Measurements from ENCODE around the gene GLRX5. TPM values are rescaled to one million over a fixed set of nuclear protein-coding genes. Genes with fewer than 3 reads are reported as not detected.
A peak's percentile ranks its signal among the peaks of the same experiment; 100 is the strongest.

GLRX5 gene
- total RNA-seq, 1 donor from 2014 or later: 24.6 TPM

DNA sequence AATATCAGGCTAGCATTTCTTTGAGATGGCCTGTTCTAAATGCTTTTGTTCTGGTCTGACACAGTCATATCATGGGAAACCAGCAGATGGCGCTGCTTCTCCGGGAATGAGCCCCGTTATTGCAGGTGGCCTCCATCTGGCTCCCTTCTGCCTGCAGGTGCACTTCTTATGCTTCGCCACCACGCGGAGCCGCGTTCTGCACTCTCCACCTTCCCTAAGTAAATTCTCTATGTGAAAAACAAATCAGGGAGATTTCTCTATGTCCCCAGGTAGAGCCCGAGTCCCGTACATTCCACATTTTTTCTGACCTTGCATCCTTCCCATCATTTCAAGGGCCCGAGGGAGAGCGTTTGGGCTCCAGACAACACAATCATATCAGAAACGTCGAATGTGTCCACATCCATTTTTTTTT is 26.2 kb downstream of the GLRX5 start:
- H3K36me3 ChIP-seq: no peaks in the 10 kb centered on the region
- H3K4me1 ChIP-seq: no peaks in the 10 kb centered on the region
- no peaks in the 10 kb centered on the region for H3K9me3 ChIP-seq
- intact Hi-C loops (cut with DNase I): loop anchor here (1.0 to 10.0 kb wide), 4 partner anchors 214 to 716 kb away; no protein-coding TSS in a partner anchor
- H3K27ac ChIP-seq: no peak overlapping the region
- H3K4me3 ChIP-seq: no peak overlapping the region
- TF ChIP-seq, protein P1, sequence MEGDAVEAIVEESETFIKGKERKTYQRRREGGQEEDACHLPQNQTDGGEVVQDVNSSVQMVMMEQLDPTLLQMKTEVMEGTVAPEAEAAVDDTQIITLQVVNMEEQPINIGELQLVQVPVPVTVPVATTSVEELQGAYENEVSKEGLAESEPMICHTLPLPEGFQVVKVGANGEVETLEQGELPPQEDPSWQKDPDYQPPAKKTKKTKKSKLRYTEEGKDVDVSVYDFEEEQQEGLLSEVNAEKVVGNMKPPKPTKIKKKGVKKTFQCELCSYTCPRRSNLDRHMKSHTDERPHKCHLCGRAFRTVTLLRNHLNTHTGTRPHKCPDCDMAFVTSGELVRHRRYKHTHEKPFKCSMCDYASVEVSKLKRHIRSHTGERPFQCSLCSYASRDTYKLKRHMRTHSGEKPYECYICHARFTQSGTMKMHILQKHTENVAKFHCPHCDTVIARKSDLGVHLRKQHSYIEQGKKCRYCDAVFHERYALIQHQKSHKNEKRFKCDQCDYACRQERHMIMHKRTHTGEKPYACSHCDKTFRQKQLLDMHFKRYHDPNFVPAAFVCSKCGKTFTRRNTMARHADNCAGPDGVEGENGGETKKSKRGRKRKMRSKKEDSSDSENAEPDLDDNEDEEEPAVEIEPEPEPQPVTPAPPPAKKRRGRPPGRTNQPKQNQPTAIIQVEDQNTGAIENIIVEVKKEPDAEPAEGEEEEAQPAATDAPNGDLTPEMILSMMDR (IDR thresholded peaks at IDR 0.05): peak; percentile 80 to 88 (median 88)
- DNase-seq (ENCODE audit: low spot score in 2 of 2): peak in 1 of 2 donors; percentile 89
- no peaks in the 10 kb centered on the region for H3K27me3 ChIP-seq

DNA sequence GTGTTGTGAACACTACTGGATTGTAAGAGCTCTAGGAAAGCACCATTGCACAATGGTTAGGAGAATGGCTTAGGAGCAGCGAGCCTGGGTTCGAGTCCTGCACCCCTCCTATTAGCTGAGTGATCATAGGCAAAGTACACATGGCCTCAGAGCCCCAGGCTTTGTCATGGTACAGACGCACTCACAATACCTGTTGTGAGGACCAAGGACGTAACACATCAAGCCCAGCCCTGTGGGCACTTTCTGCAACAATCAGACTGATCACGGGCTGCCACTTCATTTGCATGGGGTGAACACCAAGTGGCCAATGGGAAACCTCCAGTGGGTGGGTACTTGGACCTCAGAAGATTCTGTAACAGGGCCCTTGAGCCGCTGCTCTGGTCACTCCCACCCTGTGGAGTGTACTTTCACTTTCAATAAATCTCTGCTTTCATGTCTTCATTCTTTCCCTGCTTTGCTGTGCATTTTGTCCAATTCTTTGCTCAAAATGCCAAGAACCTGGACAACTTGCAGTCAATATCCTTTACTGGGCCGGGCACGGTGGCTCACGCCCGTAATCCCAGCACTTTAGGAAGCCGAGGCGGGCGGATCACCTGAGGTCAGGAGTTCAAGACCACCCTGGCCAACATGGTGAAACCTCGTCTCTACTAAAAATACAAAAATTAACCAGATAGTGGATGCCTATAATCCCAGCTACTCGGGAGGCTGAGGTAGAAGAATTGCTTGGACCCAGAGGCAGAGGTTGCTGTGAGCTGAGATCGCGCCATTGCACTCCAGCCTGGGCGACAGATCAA is 28.2 kb downstream of the GLRX5 start:
- H3K4me3 ChIP-seq: peak overlapping the region in 1 of 2 donors; percentile 23
- no peaks in the 10 kb centered on the region for H3K4me1 ChIP-seq
- no peak for DNase-seq (ENCODE audit: low spot score in 2 of 2)
- intact Hi-C loops (cut with DNase I): loop anchor here (5.0 to 10.0 kb wide), 2 partner anchors 532 to 714 kb away; no protein-coding TSS in a partner anchor
- TF ChIP-seq, protein P1 (IDR thresholded peaks at IDR 0.05): no peak
- no peaks in the 10 kb centered on the region for H3K9me3 ChIP-seq
- no peak overlapping the region for H3K27ac ChIP-seq
- no peaks in the 10 kb centered on the region for H3K36me3 ChIP-seq
- no peaks in the 10 kb centered on the region for H3K27me3 ChIP-seq

DNA sequence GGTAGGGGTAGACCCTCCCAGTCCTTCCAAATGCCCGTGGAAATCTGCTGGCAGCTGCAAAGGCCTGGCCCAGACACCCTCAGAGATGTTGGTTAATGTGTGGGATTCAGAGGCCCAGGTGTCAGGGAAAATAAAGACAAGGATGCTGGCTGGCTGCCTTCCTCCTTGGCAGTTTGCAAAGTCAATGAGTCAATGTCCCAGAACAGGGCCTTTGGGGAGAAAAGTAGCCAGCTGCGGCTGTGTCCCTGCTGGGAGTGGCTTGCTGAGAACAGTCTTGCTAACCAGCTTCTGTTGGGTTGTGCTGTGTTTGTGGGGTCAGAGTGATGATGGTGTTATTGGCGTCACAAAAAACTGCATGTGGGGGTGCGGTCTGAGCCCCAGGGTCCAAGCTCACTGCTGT is 29.2 kb downstream of the GLRX5 start:
- TF ChIP-seq, protein P1 (IDR thresholded peaks at IDR 0.05): no peak
- H3K27ac ChIP-seq: no peak overlapping the region
- H3K9me3 ChIP-seq: no peaks in the 10 kb centered on the region
- DNase-seq (ENCODE audit: low spot score in 2 of 2): no peak
- H3K4me1 ChIP-seq: no peaks in the 10 kb centered on the region
- no peaks in the 10 kb centered on the region for H3K27me3 ChIP-seq
- no peaks in the 10 kb centered on the region for H3K36me3 ChIP-seq
- intact Hi-C loops (cut with DNase I): loop anchor here (5.0 to 10.0 kb wide), 2 partner anchors 531 to 713 kb away; no protein-coding TSS in a partner anchor
- H3K4me3 ChIP-seq: no peak overlapping the region

DNA sequence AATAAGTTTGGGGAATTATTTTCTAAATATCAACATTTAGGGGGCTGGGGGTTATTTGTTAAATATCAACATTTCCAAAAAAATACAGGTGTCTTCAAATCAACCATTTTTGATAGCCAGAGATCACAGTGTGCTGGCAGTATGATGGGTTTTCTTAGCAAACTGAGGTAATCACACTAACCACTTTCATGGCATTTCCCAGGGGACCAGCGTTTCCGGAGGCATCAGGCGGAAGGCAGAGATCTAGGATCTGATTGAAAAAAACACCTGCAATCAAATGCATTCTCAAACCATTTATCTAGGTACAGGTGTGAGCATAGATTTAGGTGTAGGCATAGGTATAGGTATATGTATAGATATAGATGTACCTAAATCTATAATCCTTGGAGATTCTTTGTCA is 34.6 kb downstream of the GLRX5 start:
- no peaks in the 10 kb centered on the region for H3K9me3 ChIP-seq
- H3K4me1 ChIP-seq: no peaks in the 10 kb centered on the region

DNA sequence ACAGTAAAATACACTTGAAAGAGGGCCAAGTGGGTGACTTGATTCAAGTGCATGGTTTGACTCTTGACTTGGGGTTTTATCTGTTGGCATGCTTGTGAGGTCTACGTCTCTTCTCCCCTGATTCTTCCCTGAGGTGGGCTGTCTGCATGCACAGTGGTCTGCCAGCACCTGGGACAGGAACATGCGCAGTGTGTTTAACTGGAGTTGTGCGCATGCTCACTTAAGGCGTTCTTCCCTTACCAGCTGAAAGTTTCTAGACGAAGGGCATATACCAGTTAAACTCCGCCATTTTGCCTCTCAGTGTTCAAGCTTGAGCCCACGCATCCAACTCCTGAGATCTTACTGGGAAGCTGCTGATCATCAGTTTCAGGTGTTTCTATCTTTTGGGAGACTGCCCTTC is 38.5 kb downstream of the GLRX5 start:
- Histone ChIP-seq H3K27ac (no peak overlapping the region), H3K9me3 (no peaks in the 10 kb centered on the region), H3K27me3 (no peaks in the 10 kb centered on the region), H3K36me3 (no peaks in the 10 kb centered on the region), H3K4me1 (no peaks in the 10 kb centered on the region), H3K4me3 (no peak overlapping the region)
- TF ChIP-seq, protein P1 (IDR thresholded peaks at IDR 0.05): no peak
- DNase-seq (ENCODE audit: low spot score in 2 of 2): no peak
- intact Hi-C loops (cut with DNase I): no loop called here

More for the DNA sequence above, 34.6 kb downstream of the GLRX5 start:
- Histone ChIP-seq H3K4me3 (no peak overlapping the region), H3K27me3 (no peaks in the 10 kb centered on the region), H3K27ac (no peak overlapping the region), H3K36me3 (no peaks in the 10 kb centered on the region)
- DNase-seq (ENCODE audit: low spot score in 2 of 2): no peak
- TF ChIP-seq, protein P1 (IDR thresholded peaks at IDR 0.05): no peak
- intact Hi-C loops (cut with DNase I): loop anchor here (10.0 kb wide), 1 partner anchor 525 kb away; no protein-coding TSS in a partner anchor
